Hematopoietic multipotent progenitor cell treated with erythropoietin and hydrocortisone succinate and interleukin-3 and kit ligand, for 15 days (in vitro differentiated cells): Measurements from ENCODE around the gene FBXO8.

Experiments
- DNase-seq: peaks from one replicate; pipeline ENCODE4 v3.0.0-alpha.2; 2015; ENCODE audit warnings: low spot score

FBXO8 gene

DNA sequence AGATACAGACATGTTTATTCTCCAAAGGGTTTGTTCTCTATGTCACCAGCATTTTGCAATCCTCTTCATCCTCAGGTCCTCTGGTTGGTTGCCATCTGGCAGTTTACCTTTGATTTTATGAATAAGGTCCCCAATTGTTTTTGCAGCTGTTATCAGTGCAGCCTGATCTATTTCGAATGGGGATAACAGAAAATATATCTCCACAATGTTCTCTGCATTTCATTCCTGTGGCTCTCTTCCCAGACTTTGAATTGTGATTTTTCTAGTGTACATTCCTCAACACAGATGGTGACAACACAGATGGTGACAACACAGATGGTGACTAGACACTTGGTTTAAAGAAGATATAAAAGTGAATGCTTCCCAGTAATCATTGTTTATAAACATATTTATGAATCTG lies 74.1 kb downstream of the FBXO8 start:
- no peak for DNase-seq

DNA sequence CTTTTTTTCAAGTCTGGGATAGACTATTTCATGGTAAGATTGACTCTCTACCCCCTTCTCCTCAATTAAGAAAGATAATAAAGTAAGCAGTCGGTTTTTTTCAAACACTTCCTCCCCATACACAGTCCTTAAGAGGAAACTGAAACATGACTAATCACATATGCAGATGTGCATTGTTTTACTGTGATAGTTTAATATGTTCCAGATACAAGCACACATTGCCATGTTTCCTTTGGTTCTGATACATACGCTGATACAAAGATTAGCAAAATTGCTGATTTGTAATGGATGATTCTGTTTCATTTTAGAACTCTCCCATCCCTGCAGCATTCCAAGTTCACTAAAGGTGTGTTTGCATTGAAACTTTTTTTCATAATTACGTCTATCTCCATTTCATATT lies 76.1 kb downstream of the FBXO8 start:
- no peak for DNase-seq

DNA sequence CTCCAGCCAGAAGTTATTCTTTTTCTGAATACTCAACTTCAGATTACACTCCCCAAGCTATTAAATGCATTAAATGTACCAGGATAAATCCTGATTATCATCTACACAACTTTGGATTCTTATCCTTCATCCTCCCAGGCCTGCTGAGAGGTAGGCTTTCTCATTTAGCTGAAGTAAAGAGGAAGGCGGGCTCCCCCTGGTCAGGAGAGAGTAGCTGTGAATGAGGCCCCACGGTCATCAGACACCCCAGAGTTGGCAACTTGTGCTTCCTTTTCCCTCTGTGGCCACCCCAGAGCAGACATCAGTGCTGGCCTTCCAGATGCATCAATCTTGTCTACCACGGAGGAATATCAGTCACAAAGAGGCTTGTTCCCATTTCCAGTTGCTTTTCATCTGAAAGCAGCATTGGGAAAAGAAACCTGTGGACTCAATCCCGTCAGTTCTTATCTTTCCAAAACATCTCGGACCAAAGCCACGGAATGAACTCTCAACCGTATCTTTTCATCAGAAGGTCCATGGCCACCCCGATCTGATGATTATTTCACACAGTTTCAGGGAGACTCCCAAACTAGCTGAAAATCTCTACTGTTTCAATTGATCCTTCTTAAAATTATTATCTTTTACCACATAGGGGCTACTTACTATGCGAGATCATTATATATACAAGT lies 79.2 kb downstream of the FBXO8 start:
- no peak for DNase-seq

DNA sequence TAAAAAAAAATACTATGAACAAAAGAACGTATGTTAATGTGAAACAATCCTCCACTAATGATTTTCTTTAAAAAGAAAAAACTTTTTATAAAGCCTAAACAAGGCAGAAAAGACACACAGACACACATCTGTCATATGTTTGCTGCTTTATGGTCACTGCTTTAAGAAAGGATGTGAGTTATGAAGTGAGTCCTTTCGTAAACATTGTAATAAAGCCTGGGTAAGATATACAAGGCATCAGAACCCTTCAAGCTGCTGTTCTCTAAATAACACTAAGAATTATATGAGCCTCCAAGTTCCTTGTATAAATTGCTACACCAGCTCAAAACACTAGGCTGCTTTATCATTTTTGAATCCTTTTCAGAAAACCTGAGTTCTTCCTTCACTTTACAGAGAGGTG lies 81.6 kb downstream of the FBXO8 start:
- no peak for DNase-seq

DNA sequence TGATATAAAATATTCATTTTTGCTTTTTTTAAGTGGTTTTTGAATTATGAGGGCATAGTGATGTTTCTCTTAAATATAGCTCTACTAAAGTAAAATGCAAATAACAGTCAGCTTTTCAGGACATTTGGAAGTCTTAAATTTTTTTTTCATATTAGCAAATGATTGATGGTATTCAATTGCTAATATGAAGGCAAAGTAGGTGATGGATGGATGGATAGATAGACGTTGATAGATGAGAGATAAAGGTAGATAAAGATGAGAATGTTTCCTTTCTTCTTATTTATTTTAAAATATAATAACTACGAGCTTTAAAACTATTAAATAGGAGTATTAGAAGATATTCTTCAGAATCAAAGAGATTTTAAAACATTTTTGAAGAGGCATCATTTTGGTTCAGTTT lies 83.7 kb downstream of the FBXO8 start:
- DNase-seq = no peak

DNA sequence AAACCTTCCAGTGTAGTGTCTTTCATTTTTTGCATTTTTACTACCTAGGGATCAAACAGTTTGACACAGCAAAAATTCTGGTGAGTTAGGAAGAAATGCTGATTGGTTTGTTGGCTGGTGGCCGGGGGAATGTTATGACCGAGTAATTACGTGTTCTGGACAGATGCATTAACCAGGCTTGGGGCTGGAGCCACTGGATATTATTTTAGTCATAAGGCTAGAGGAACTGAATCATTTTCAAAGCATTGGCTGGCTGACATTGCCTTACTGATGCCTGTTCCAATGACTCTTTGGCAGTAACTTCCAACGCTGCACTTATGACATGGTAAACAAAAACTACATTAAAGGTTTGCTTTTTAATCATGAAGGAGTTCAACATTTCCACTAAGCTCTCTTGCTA lies 84.6 kb downstream of the FBXO8 start:
- no peak for DNase-seq

DNA sequence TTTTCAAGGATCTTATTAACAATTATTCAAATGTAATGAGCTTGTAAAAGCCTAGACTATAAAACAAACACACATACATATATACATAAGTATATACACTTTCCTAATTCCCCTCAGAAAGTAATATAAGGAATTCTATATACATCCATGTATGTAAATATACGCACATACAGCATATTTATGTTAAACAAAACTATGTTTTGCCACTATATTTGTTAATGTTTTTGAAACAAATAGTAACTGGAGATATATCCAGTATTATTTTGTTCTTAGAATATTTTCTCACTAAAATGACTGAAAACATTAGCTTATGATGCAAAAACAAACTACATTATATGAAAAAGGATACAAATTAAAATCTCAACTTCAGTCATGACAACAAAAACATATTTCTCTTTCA lies 85.1 kb downstream of the FBXO8 start:
- DNase-seq = no peak

DNA sequence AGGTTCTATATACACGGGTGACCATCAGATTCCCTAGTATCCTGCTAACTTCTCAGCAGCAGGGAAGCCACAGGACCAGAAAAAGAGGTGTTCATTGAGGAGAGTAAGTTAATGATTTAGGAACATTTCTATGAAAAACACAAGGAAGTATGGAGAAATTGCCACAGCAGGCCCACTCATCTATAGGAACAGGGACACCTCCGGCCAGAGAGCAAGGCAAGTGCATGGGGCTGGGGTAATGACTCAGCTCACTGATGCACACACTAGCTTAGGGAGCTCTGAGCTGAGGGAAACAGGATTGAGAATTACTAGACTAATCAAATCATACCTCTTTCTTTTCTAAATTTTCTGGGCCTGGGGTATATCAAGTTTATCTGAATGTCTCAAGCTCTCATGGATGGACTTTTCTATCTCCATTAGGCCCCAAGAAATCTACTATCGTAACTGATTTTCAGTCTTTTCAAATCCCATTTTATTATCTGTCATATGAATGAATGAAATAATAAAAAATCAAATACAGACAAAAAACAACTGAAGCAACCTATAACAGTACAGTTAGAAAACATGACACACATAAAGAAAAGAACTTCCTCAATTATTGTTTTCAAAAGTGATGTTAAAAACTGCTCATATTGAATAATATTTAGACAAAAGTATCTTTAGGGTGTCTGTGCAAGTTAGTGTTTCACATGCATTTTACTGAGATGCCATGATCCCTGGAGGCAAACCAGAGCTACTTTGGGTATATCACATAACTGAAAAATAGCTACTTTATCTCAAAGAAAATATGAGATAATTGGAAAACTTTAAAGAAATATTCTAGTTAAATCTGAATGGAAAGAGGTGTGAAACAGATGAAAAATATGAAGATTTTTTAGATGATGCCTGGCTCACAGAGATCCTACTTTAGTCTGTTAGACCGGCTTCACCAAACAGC lies 89.8 kb downstream of the FBXO8 start:
- DNase-seq = no peak

DNA sequence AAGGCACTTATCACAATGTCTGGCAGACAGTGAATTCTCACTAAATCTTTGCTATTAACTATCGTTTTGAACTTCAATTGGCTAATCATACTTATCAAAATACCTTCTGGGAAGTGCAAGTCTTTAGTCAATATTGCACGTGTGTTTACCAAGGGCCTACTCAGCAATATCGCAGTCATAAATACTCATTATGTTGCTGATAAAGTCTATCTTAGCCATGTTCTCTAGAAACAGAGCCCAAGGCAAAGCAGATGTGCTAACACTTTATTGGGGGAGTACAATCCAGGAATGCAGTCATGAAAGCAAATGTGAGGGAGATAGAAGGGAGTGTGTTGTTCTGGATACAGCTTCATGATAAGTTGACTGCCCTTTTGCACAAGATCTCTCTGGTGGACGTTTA lies 90.5 kb downstream of the FBXO8 start:
- DNase-seq = no peak

DNA sequence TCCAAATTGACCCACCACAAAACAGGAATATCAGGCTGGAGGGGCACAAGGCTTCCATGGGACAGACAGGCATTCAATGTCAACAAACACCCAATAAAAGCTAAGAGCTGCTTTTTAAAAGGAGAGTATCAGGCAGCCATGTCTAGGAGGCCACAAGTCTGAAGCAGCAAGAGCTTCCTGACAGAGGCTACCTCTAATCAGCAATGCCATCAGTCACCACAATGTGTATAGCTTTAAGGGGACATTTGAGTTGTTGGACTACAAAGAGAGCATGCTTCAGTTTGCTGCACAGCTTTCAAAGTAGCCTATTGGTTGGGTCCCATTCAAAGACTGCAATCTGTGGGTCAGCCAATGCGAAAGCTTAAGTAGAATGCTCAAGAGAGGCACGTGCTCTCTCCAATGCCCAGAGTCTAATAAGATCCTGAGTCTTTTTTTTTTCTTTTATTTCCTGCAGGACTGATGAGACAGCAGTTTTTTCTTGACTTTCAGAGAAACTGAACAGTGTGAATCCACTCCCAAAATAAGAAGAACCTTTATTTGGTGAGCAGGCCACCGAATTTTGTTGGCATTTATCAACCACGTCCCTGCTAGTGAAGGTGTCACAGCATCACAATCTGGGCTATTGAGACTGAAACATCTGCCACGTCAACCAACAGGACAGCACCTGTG lies 92.5 kb downstream of the FBXO8 start:
- no peak for DNase-seq

DNA sequence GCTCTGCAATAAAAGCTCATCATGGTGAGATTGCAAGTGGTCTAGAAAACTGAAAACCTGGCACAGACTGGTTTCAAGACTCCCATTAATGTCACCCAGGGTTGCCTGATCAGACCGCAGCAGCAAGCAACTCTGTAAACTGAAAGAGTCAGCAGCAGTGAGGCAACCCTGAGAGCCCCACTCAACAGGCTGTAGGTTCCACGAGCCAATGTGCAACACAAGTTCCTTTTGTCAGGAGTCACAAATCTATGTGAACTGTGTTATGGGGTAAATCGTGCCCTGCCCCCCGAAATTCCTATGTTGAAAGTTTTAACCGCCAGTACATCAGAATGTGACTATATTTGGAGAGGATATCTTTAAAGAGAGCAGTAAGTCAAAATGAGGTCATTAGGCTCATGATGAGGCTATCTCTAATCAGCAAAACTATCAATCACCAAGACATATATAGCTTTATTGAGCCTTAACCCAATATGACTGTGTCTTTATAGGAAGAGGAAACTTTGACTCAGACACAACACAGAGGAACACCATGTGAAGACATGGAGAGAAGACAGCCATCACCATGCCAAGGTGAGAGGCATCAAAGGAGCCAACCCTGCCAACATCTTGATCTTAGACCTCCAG lies 94.0 kb downstream of the FBXO8 start:
- no peak for DNase-seq
